Upper lobe of left lung (tissue), 4 donors: Measurements from ENCODE around the gene NFATC2.

Source experiments
- CTCF ChIP-seq, 6 experiments: fragments of 450-650 bp in 4 of 6; fragments of 200-600 bp in 2 of 6; sonication (generic) in 2 of 6; IDR thresholded peaks; one replicate each; pipeline ENCODE4 v1.5.1; 2016 to 2019; ENCODE audit warnings: antibody characterized with exemption in 6 of 6
- EP300 ChIP-seq, 4 donors: sonication (generic); formaldehyde crosslinking; IDR thresholded peaks; one replicate each; pipeline ENCODE4 v1.5.1; 2017; ENCODE audit warnings: antibody characterized with exemption in 4 of 4, control low read depth in 2 of 4
- POLR2A ChIP-seq, 4 donors: fragments of 450-650 bp; IDR thresholded peaks; one replicate each; pipeline ENCODE4 v1.5.1; 2016 to 2017; ENCODE audit warnings: antibody characterized with exemption in 4 of 4, mild to moderate bottlenecking in 2 of 4
- POLR2AphosphoS5 ChIP-seq, 2 donors: sonication (generic); formaldehyde crosslinking; IDR thresholded peaks; one replicate each; pipeline ENCODE4 v1.5.1; 2017; ENCODE audit warnings: antibody characterized with exemption in 2 of 2

GRCh38 chr20:51338692-51339440, 203.7 kb downstream of the NFATC2 start:
- TF ChIP-seq CTCF (IDR thresholded peaks at IDR 0.05) (no peak), POLR2AphosphoS5 (IDR thresholded peaks at IDR 0.05) (no peak), EP300 (IDR thresholded peaks at IDR 0.05) (no peak), POLR2A (IDR thresholded peaks at IDR 0.05) (no peak)
